Activated CD8-positive, alpha-beta memory T cell treated with anti-CD3 and anti-CD28 coated beads, Interleukin-2, amount 10 ng/mL, durations not matched to agents 7 days and 5 days (primary cell): ENCODE results near the gene ZSWIM1. TPM values are rescaled to one million over a fixed set of nuclear protein-coding genes. Genes with fewer than 3 reads are reported as not detected.
"Not testable (repeated sequence)": the region's sequence is repeated elsewhere in the genome, so short reads cannot be mapped to it uniquely, and the experiment has no call there.

Experiments used
- ATAC-seq: fragments of 150-1000 bp; cut with Tn5 transposase; one replicate; pipeline ENCODE4 v1.10.0; 2021; ENCODE audit warnings: moderate library complexity
- CTCF ChIA-PET: fragments of 350-600 bp; sonication (Branson Sonifier 250); formaldehyde crosslinking; loops from one replicate; lab custom pipeline; 2021; ENCODE audit warnings: antibody characterized with exemption; lab: Charles Lee
- DNase-seq: peaks from one replicate; pipeline ENCODE4 v3.0.0-alpha.2; 2020
- H3K27ac Mint-ChIP-seq: one replicate; pipeline ENCODE4 v1.8.0; 2021; ENCODE audit warnings: mild to moderate bottlenecking, mixed read lengths
- H3K27me3 Mint-ChIP-seq: one replicate; pipeline ENCODE4 v1.8.0; 2021; ENCODE audit warnings: mixed read lengths
- H3K36me3 Mint-ChIP-seq: one replicate; pipeline ENCODE4 v1.8.0; 2021; ENCODE audit warnings: mild to moderate bottlenecking, mixed read lengths
- H3K4me1 Mint-ChIP-seq: one replicate; pipeline ENCODE4 v1.8.0; 2021; ENCODE audit warnings: mixed read lengths
- H3K4me3 Mint-ChIP-seq: one replicate; pipeline ENCODE4 v1.8.0; 2021; ENCODE audit warnings: mild to moderate bottlenecking, moderate library complexity, mixed read lengths
- H3K9me3 Mint-ChIP-seq: one replicate; pipeline ENCODE4 v1.8.0; 2022; ENCODE audit warnings: low read depth, mixed read lengths
- total RNA-seq, 2 experiments: library from RNA; stranded (reverse); gene quantifications; one replicate each; pipeline ENCODE4 v1.2.3, GENCODE V29; 2021

The ZSWIM1 gene
- total RNA-seq, 2 experiments from 2014 or later: 2.2 to 4.4 TPM

GRCh38 chr20:45861221-45862075, 19.6 kb upstream of the ZSWIM1 start:
- Mint-ChIP-seq H3K36me3 (peaks cover 8% of the 10 kb centered on the region), H3K27ac (no peak overlapping the region), H3K27me3 (no peaks in the 10 kb centered on the region), H3K4me1 (peaks cover 30% of the 10 kb centered on the region), H3K4me3 (no peak overlapping the region), H3K9me3 (no peaks in the 10 kb centered on the region)
- DNase-seq: no peak
- CTCF ChIA-PET: interaction anchor here (1.0 kb wide), 1 partner anchor 22 kb away, joined by 3 read pairs; no protein-coding TSS in a partner anchor
- no peak for ATAC-seq

GRCh38 chr20:45863543-45864470, 17.2 kb upstream of the ZSWIM1 start:
- CTCF ChIA-PET: interaction anchor here (0.8 to 1.2 kb wide), 3 partner anchors 65 to 106 kb away, joined by 3 to 6 read pairs (median 3); no protein-coding TSS in a partner anchor
- H3K36me3 Mint-ChIP-seq: peaks cover 8% of the 10 kb centered on the region
- H3K27ac Mint-ChIP-seq: no peak overlapping the region
- H3K9me3 Mint-ChIP-seq: no peaks in the 10 kb centered on the region
- ATAC-seq (no peak), DNase-seq (no peak)
- no peak overlapping the region for H3K4me3 Mint-ChIP-seq
- H3K4me1 Mint-ChIP-seq: peaks cover 14% of the 10 kb centered on the region
- H3K27me3 Mint-ChIP-seq: no peaks in the 10 kb centered on the region

- H3K9me3 Mint-ChIP-seq: no peaks in the 10 kb centered on the region
- no peak overlapping the region for H3K4me3 Mint-ChIP-seq
Measured at GRCh38 chr20:45866454-45866853, 14.6 kb upstream of the ZSWIM1 start.

GRCh38 chr20:45867136-45867818, 13.8 kb upstream of the ZSWIM1 start:
- no peaks in the 10 kb centered on the region for H3K27me3 Mint-ChIP-seq
- CTCF ChIA-PET: no interaction called here
- ATAC-seq (no peak), DNase-seq (no peak)
- no peak overlapping the region for H3K4me3 Mint-ChIP-seq
- H3K4me1 Mint-ChIP-seq: peaks cover 3% of the 10 kb centered on the region
- peaks cover 3% of the 10 kb centered on the region for H3K36me3 Mint-ChIP-seq
- H3K9me3 Mint-ChIP-seq: no peaks in the 10 kb centered on the region
- H3K27ac Mint-ChIP-seq: no peak overlapping the region

More at GRCh38 chr20:45866454-45866853, 14.6 kb upstream of the ZSWIM1 start:
- Mint-ChIP-seq H3K27me3 (no peaks in the 10 kb centered on the region), H3K36me3 (peaks cover 3% of the 10 kb centered on the region), H3K27ac (no peak overlapping the region), H3K4me1 (peaks cover 3% of the 10 kb centered on the region)
- DNase-seq: no peak
- no peak for ATAC-seq
- CTCF ChIA-PET: interaction anchor here (0.5 kb wide), 1 partner anchor 44 kb away, joined by 3 read pairs; no protein-coding TSS in a partner anchor

GRCh38 chr20:45867819-45868176, 13.2 kb upstream of the ZSWIM1 start:
- CTCF ChIA-PET: no interaction called here
- Mint-ChIP-seq H3K27me3 (no peaks in the 10 kb centered on the region), H3K36me3 (peaks cover 6% of the 10 kb centered on the region)

GRCh38 chr20:45872626-45873025, 8.4 kb upstream of the ZSWIM1 start:
- CTCF ChIA-PET: interaction anchor here (1.2 kb wide), 1 partner anchor 14 kb away, joined by 3 read pairs; no protein-coding TSS in a partner anchor
- peaks cover 8% of the 10 kb centered on the region for H3K36me3 Mint-ChIP-seq

More at GRCh38 chr20:45867819-45868176, 13.2 kb upstream of the ZSWIM1 start:
- Mint-ChIP-seq H3K4me1 (peaks cover 3% of the 10 kb centered on the region), H3K27ac (no peak overlapping the region), H3K9me3 (no peaks in the 10 kb centered on the region), H3K4me3 (no peak overlapping the region)
- DNase-seq (no peak), ATAC-seq (no peak)

GRCh38 chr20:45873409-45874103, 7.5 kb upstream of the ZSWIM1 start:
- Mint-ChIP-seq H3K4me1 (peaks cover 6% of the 10 kb centered on the region), H3K27ac (no peak overlapping the region), H3K4me3 (no peak overlapping the region), H3K9me3 (no peaks in the 10 kb centered on the region), H3K36me3 (peaks cover 8% of the 10 kb centered on the region), H3K27me3 (no peaks in the 10 kb centered on the region)
- ATAC-seq (no peak), DNase-seq (no peak)
- CTCF ChIA-PET: interaction anchor here (1.2 kb wide), 1 partner anchor 15 kb away, joined by 3 read pairs; no protein-coding TSS in a partner anchor

More at GRCh38 chr20:45872626-45873025, 8.4 kb upstream of the ZSWIM1 start:
- no peak overlapping the region for H3K4me3 Mint-ChIP-seq
- DNase-seq (no peak), ATAC-seq (no peak)
- H3K4me1 Mint-ChIP-seq: peaks cover 7% of the 10 kb centered on the region
- H3K27ac Mint-ChIP-seq: no peak overlapping the region
- H3K27me3 Mint-ChIP-seq: no peaks in the 10 kb centered on the region
- no peaks in the 10 kb centered on the region for H3K9me3 Mint-ChIP-seq

- DNase-seq, H3K9me3 Mint-ChIP-seq, H3K27ac Mint-ChIP-seq, H3K36me3 Mint-ChIP-seq, H3K4me1 Mint-ChIP-seq, ATAC-seq, H3K4me3 Mint-ChIP-seq, H3K27me3 Mint-ChIP-seq: not testable (repeated sequence)
- CTCF ChIA-PET: interaction anchor here (0.7 kb wide), 1 partner anchor 17 kb away, joined by 3 read pairs; the partner anchor contains the start of genes ACOT8 and ZSWIM3
Measured at GRCh38 chr20:45874104-45874481, 6.9 kb upstream of the ZSWIM1 start.

GRCh38 chr20:45874576-45874975, 6.5 kb upstream of the ZSWIM1 start:
- Mint-ChIP-seq H3K27ac (no peak overlapping the region), H3K4me1 (peaks cover 6% of the 10 kb centered on the region), H3K4me3 (no peak overlapping the region), H3K9me3 (no peaks in the 10 kb centered on the region), H3K27me3 (no peaks in the 10 kb centered on the region), H3K36me3 (peaks cover 8% of the 10 kb centered on the region)
- CTCF ChIA-PET: interaction anchor here (0.7 kb wide), 2 partner anchors 17 to 73 kb away, joined by 3 to 4 read pairs; partner anchors contain the start of genes ACOT8 and ZSWIM3
- ATAC-seq (no peak), DNase-seq (no peak)

GRCh38 chr20:45878076-45878761, 2.8 kb upstream of the ZSWIM1 start:
- peaks cover 27% of the 10 kb centered on the region for H3K4me1 Mint-ChIP-seq
- H3K27me3 Mint-ChIP-seq: peaks cover 8% of the 10 kb centered on the region
- H3K36me3 Mint-ChIP-seq: peaks cover 14% of the 10 kb centered on the region
- H3K4me3 Mint-ChIP-seq: no peak overlapping the region
- ATAC-seq: no peak
- DNase-seq: no peak
- H3K27ac Mint-ChIP-seq: no peak overlapping the region
- H3K9me3 Mint-ChIP-seq: no peaks in the 10 kb centered on the region
- CTCF ChIA-PET: interaction anchor here (1.1 kb wide), 1 partner anchor 12 kb away, joined by 7 read pairs; no protein-coding TSS in a partner anchor

- CTCF ChIA-PET: interaction anchor here (0.8 to 1.8 kb wide), 4 partner anchors 21 to 111 kb away, joined by 3 to 5 read pairs (median 4); no protein-coding TSS in a partner anchor
- Mint-ChIP-seq H3K36me3 (peaks cover 16% of the 10 kb centered on the region), H3K4me1 (peaks cover 42% of the 10 kb centered on the region), H3K9me3 (no peaks in the 10 kb centered on the region), H3K27me3 (peaks cover 8% of the 10 kb centered on the region), H3K4me3 (peak overlapping the region; percentile 4), H3K27ac (peak overlapping the region; percentile 16)
- DNase-seq: no peak
- ATAC-seq: no peak
Measured at GRCh38 chr20:45882469-45883099, 1.6 kb downstream of the ZSWIM1 start.
